Spleen (tissue), 11 donors: ENCODE data around the gene FRMD4B. TPM values are rescaled to one million over a fixed set of nuclear protein-coding genes. Genes with fewer than 3 reads are reported as not detected.
A peak's percentile ranks its signal among the peaks of the same experiment; 100 is the strongest.

Experiments used
- DNase-seq: peaks from one replicate; pipeline ENCODE4 v3.0.0-alpha.2; 2020
- H3K27ac ChIP-seq, 8 donors: fragments of 200-600 bp; sonication (generic) in 7 of 8; 1 replicate in 4 of 8; 2 replicates in 4 of 8; pipeline versions ENCODE4 v1.5.0 to v1.8.0; 2016 to 2021; ENCODE audit warnings: inconsistent platforms in 4 of 8, mild to moderate bottlenecking in 4 of 8, moderate library complexity in 1 of 8
- H3K27me3 ChIP-seq, 7 donors: fragments of 200-600 bp; sonication (generic) in 6 of 7; replicated peaks in 1 of 7; 1 replicate in 4 of 7; 2 replicates in 3 of 7; pipeline versions ENCODE4 v1.5.0 to v1.8.0; 2016 to 2021; ENCODE audit warnings: inconsistent platforms in 3 of 7, mild to moderate bottlenecking in 1 of 7
- H3K36me3 ChIP-seq, 6 donors: fragments of 200-600 bp; sonication (generic) in 5 of 6; 1 replicate in 4 of 6; 2 replicates in 2 of 6; pipeline versions ENCODE4 v1.5.0 to v1.8.0; 2016 to 2021; ENCODE audit warnings: inconsistent platforms in 2 of 6
- H3K4me1 ChIP-seq, 6 donors: fragments of 200-600 bp; sonication (generic) in 5 of 6; 1 replicate in 3 of 6; 2 replicates in 3 of 6; pipeline versions ENCODE4 v1.5.0 to v1.8.0; 2016 to 2021; ENCODE audit warnings: inconsistent platforms in 3 of 6
- H3K4me3 ChIP-seq, 8 donors: fragments of 200-600 bp; sonication (generic) in 7 of 8; 1 replicate in 4 of 8; 2 replicates in 4 of 8; pipeline versions ENCODE4 v1.5.0 to v1.8.0; 2016 to 2021; ENCODE audit warnings: inconsistent platforms in 4 of 8, mild to moderate bottlenecking in 4 of 8, moderate library complexity in 2 of 8
- H3K9me3 ChIP-seq, 8 donors: fragments of 200-600 bp; sonication (generic) in 7 of 8; 1 replicate in 4 of 8; 2 replicates in 4 of 8; pipeline versions ENCODE4 v1.5.0 to v1.8.0; 2016 to 2021; ENCODE audit warnings: inconsistent platforms in 4 of 8
- POLR2A ChIP-seq, 3 donors: fragments of 450-650 bp; IDR thresholded peaks; one replicate each; pipeline ENCODE4 v1.5.1; 2017; ENCODE audit warnings: antibody characterized with exemption in 3 of 3, mild to moderate bottlenecking in 1 of 3
- POLR2AphosphoS5 ChIP-seq, 3 donors: sonication (generic); formaldehyde crosslinking; IDR thresholded peaks; one replicate each; pipeline ENCODE4 v1.5.1; 2017; ENCODE audit warnings: antibody characterized with exemption in 3 of 3
- WGBS, 5 donors: extraction: QIAGEN DNeasy Blood & Tissue Kit in 3 of 5; methylation state at CpG; one replicate each; pipeline versions ENCODE4 v1.1.5 to v1.1.7; 2013 to 2018; 5-methylcytosine and 5-hydroxymethylcytosine counted together
- intact Hi-C: fragments of 100-400 bp; cut with DNase I; formaldehyde crosslinking; loops from one replicate; pipeline ENCODE4 v1.15.0; 2023; ENCODE audit warnings: low total_unique reads
- polyA plus RNA-seq, 3 donors: library from polyadenylated mRNA; stranded (reverse); fragments of 200-250 nt; gene quantifications; one replicate each; pipeline ENCODE4 v1.2.1, GENCODE V29; 2013
- total RNA-seq, 7 donors: library from RNA; depleted of rRNA in 3 of 7; stranded (reverse); fragments of >200 nt in 3 of 7; fragmentation: NEBNext Ultra II Directional in 4 of 7; extraction: Animal tissue kit (Norgen Biotek cat#: 25700) in 4 of 7; gene quantifications; one replicate each; pipeline versions ENCODE4 v1.1.0 to v1.2.1, GENCODE V29; 2016 to 2021
- TF ChIP-seq, protein P1 (sequence below), 11 experiments: fragments of 200-600 bp in 7 of 11; fragments of 450-650 bp in 4 of 11; sonication (generic) in 4 of 11; IDR thresholded peaks in 8 of 11; conservative IDR thresholded peaks in 3 of 11; 1 replicate in 7 of 11; 2 replicates in 4 of 11; pipeline versions ENCODE4 v1.4.0 to v1.8.0; 2016 to 2021; ENCODE audit warnings: antibody characterized with exemption in 11 of 11, inconsistent platforms in 4 of 11, mild to moderate bottlenecking in 1 of 11
- donor health status: healthy with polysubstance abuse.
- donor health status: DM: no; HTN: no; CAD: no; lungs with moderate emphysema.
- donor health status: DM: no; HTN: no; CAD: no.
- donor health status: Bipolar disorder and iron deficiency.
- donor health status: healthy.
- donor health status: DM: no; HTN: no; CAD: no.
- donor health status: DM: yes; HTN: yes; CAD: no.

FRMD4B gene
- total and polyA plus RNA-seq, 10 donors, result 8.1 to 143 (median 112) TPM

DNA sequence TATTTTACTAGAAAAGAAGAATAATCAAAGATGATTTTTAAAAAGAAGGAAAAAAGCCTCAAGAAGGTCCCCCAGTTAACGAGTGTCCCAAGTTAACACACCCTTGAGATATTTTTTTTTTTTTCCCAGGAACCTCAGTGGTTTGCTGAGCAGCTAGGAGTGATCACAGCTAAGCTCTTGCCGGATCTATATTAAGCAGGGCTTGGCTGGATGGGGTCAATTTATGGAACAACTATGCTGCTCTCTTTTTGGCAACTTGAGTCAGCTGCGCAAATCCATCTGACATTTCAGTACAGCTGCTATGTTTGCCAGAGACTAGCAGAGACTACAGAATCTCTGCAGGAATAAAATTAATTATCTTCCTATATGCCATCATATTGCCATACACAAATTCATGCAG, 263.5 kb downstream of the FRMD4B start, which contains the start of gene LMOD3:
Gene LMOD3 (minus strand): TSS at position 193 of the 400 bp plus-strand sequence. CDS start 209 bp downstream, outside the sequence.
- Histone ChIP-seq H3K9me3 (no peaks in the 10 kb centered on the region), H3K4me3 (no peak within 1 kb of the TSS), H3K4me1 (peaks cover 0 to 18% (median 10%) of the 10 kb centered on the region in 6 donors), H3K27me3 (no peaks in the 10 kb centered on the region), H3K36me3 (no peaks in the 10 kb centered on the region), H3K27ac (peak within 1 kb of the TSS in 1 of 8 donors; percentile 7)
- 77 to 85% (median 80%) methylated on average over 3 of the region's 3 CpGs for WGBS, 5 donors
- intact Hi-C loops, result no loop called here
- no peak for DNase-seq
- TF ChIP-seq, protein P1, sequence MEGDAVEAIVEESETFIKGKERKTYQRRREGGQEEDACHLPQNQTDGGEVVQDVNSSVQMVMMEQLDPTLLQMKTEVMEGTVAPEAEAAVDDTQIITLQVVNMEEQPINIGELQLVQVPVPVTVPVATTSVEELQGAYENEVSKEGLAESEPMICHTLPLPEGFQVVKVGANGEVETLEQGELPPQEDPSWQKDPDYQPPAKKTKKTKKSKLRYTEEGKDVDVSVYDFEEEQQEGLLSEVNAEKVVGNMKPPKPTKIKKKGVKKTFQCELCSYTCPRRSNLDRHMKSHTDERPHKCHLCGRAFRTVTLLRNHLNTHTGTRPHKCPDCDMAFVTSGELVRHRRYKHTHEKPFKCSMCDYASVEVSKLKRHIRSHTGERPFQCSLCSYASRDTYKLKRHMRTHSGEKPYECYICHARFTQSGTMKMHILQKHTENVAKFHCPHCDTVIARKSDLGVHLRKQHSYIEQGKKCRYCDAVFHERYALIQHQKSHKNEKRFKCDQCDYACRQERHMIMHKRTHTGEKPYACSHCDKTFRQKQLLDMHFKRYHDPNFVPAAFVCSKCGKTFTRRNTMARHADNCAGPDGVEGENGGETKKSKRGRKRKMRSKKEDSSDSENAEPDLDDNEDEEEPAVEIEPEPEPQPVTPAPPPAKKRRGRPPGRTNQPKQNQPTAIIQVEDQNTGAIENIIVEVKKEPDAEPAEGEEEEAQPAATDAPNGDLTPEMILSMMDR (IDR thresholded peaks at IDR 0.05 in 8 of 11, conservative IDR thresholded peaks at IDR 0.05 in 3 of 11), result no peak
- TF ChIP-seq POLR2AphosphoS5 (IDR thresholded peaks at IDR 0.05) (no peak), POLR2A (IDR thresholded peaks at IDR 0.05) (no peak)

DNA sequence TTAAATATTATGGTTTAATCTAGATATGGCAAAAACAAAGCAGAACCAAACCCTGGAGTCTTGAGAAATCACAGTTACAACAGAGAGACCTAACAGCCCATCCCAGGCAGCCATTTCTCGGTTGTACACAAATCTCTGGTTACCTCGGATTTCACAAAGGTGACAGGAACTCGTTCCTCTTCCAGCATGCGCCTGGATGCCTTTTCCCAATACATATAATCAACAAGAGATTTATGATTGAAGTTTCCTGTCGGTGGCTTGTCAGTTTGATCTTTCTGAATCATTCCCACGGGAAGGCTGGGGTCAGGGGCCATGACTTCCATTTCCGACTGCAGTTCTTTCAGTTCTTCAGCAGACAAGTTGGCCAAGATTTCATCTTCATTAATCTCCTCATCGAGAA, 263.9 kb downstream of the FRMD4B start:
- Histone ChIP-seq H3K9me3 (no peaks in the 10 kb centered on the region), H3K27ac (peak overlapping the region in 1 of 8 donors; percentile 7), H3K4me3 (no peak overlapping the region), H3K36me3 (no peaks in the 10 kb centered on the region), H3K27me3 (no peaks in the 10 kb centered on the region), H3K4me1 (peaks cover 0 to 18% (median 10%) of the 10 kb centered on the region in 6 donors)
- no peak for DNase-seq
- TF ChIP-seq, protein P1 (IDR thresholded peaks at IDR 0.05 in 8 of 11, conservative IDR thresholded peaks at IDR 0.05 in 3 of 11), result no peak
- TF ChIP-seq POLR2A (IDR thresholded peaks at IDR 0.05), result no peak
- TF ChIP-seq POLR2AphosphoS5 (IDR thresholded peaks at IDR 0.05), result no peak
- WGBS, 5 donors, result 30 to 62% (median 45%) methylated on average over 8 of the region's 8 CpGs
- intact Hi-C loops, result no loop called here

DNA sequence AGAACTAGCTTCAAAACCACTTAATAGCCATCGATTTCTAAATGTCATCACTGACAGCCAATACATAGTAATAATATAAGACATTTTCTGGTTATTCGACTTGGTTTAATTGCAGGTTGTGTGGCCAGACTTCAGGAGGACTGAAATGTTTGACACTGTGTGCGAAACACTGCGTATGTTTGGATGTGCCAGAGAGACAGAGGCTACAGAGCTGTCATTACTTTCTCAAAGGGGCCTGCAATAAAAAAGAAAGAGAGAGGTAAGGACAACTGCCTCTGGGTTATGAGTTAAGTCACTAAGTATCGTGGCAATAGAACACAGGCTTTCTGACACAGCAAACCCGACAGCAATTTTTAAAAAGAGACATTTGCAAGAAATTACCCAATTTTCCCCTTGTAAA, 264.4 kb downstream of the FRMD4B start:
- no peaks in the 10 kb centered on the region for H3K9me3 ChIP-seq
- H3K36me3 ChIP-seq, result no peaks in the 10 kb centered on the region
- H3K27me3 ChIP-seq, result no peaks in the 10 kb centered on the region
- peaks cover 0 to 18% (median 10%) of the 10 kb centered on the region in 6 donors for H3K4me1 ChIP-seq
- H3K27ac ChIP-seq, result peak overlapping the region in 1 of 8 donors; percentile 7
- intact Hi-C loops, result no loop called here
- no peak for DNase-seq
- no peak overlapping the region for H3K4me3 ChIP-seq
- WGBS, 5 donors, result 82 to 91% (median 87%) methylated on average over 6 of the region's 6 CpGs
- TF ChIP-seq, protein P1 (IDR thresholded peaks at IDR 0.05 in 8 of 11, conservative IDR thresholded peaks at IDR 0.05 in 3 of 11), result no peak
- TF ChIP-seq POLR2A (IDR thresholded peaks at IDR 0.05), result no peak
- TF ChIP-seq POLR2AphosphoS5 (IDR thresholded peaks at IDR 0.05), result no peak

GRCh38 chr3:69120879-69121464, 264.9 kb downstream of the FRMD4B start:
- WGBS, 5 donors, result 0 to 2% (median 0%) methylated on average over 1 of the region's 1 CpG
- Histone ChIP-seq H3K27ac (no peak overlapping the region), H3K4me1 (peaks cover 0 to 18% (median 10%) of the 10 kb centered on the region in 6 donors), H3K4me3 (no peak overlapping the region), H3K9me3 (no peaks in the 10 kb centered on the region), H3K27me3 (no peaks in the 10 kb centered on the region), H3K36me3 (no peaks in the 10 kb centered on the region)
- intact Hi-C loops, result no loop called here
- no peak for DNase-seq
- TF ChIP-seq, protein P1 (IDR thresholded peaks at IDR 0.05 in 8 of 11, conservative IDR thresholded peaks at IDR 0.05 in 3 of 11), result peak; percentile 78 to 92 (median 88)
- no peak for TF ChIP-seq POLR2AphosphoS5 (IDR thresholded peaks at IDR 0.05)
